IMR-90 (cell line): ENCODE measurements around the gene OSBP2. TPM values are rescaled to one million over a fixed set of nuclear protein-coding genes. Genes with fewer than 3 reads are reported as not detected.

Source experiments
- ATAC-seq: fragments of 200-7000 bp; cut with Tn5 transposase; 2 replicates; pipeline ENCODE4 v1.9.1; 2020; ENCODE audit warnings: low read depth, mild to moderate bottlenecking, moderate library complexity
- BruUV-seq: library from RNA; stranded (reverse); fragments of 400-500 nt; replicated peaks from 2 replicates; lab custom pipeline; 2021; lab: Mats Ljungman, UMichigan
- CTCF ChIA-PET: fragments of 300-600 bp; formaldehyde crosslinking; extraction: SDS; loops from one replicate; lab custom pipeline; 2021; ENCODE audit warnings: antibody characterized with exemption; lab: Yijun Ruan, JAX
- POLR2A ChIA-PET: fragments of 300-600 bp; sonication (Branson Sonifier 250); formaldehyde crosslinking; loops from one replicate; lab custom pipeline; 2022; ENCODE audit warnings: antibody characterized with exemption; ENCODE audit not compliant: unreplicated experiment; lab: Charles Lee
- DNase-seq: peaks from one replicate; pipeline ENCODE4 v3.0.0; 2013
- H2AFZ ChIP-seq: replicated peaks from 2 replicates; pipeline ENCODE3; 2013; ENCODE audit warnings: low read length, mild to moderate bottlenecking; ENCODE audit not compliant: poor library complexity
- H2AK5ac ChIP-seq: 2 replicates; pipeline ENCODE4 v1.6.1; 2013; ENCODE audit warnings: low read depth, low read length, inconsistent platforms
- H2AK9ac ChIP-seq: replicated peaks from 2 replicates; pipeline ENCODE3; 2013; ENCODE audit warnings: mild to moderate bottlenecking, low read depth, low read length, moderate library complexity; ENCODE audit not compliant: poor library complexity
- H2BK120ac ChIP-seq: 2 replicates; pipeline ENCODE4 v1.6.1; 2013; ENCODE audit warnings: low read depth, low read length, inconsistent platforms
- H2BK15ac ChIP-seq: 3 replicates; pipeline ENCODE4 v1.6.1; 2013; ENCODE audit warnings: low read depth, low read length, inconsistent platforms
- H2BK20ac ChIP-seq: 2 replicates; pipeline ENCODE4 v1.6.1; 2013; ENCODE audit warnings: low read depth, mild to moderate bottlenecking, inconsistent platforms, low read length, moderate library complexity
- H2BK5ac ChIP-seq: 2 replicates; pipeline ENCODE4 v1.6.1; 2013; ENCODE audit warnings: mild to moderate bottlenecking, low read depth, low read length, inconsistent platforms; ENCODE audit not compliant: poor library complexity, severe bottlenecking
- H3K14ac ChIP-seq: replicated peaks from 2 replicates; pipeline ENCODE4 v1.6.1; 2013; ENCODE audit warnings: low read depth, low read length, inconsistent platforms
- H3K18ac ChIP-seq: 2 replicates; pipeline ENCODE4 v1.6.1; 2013; ENCODE audit warnings: low read depth, low read length, control low read depth
- H3K23ac ChIP-seq: 2 replicates; pipeline ENCODE4 v1.6.1; 2013; ENCODE audit warnings: low read depth, low read length, inconsistent platforms
- H3K27ac ChIP-seq: 2 replicates; pipeline ENCODE4 v1.5.1; 2013; ENCODE audit warnings: mild to moderate bottlenecking, control low read depth, low read length; ENCODE audit not compliant: insufficient read depth
- H3K27me3 ChIP-seq: 2 replicates; pipeline ENCODE4 v1.6.1; 2013; ENCODE audit warnings: low read length; ENCODE audit not compliant: control insufficient read depth, insufficient read depth
- H3K36me3 ChIP-seq: 2 replicates; pipeline ENCODE4 v1.6.1; 2013; ENCODE audit warnings: low read length, mixed read lengths; ENCODE audit not compliant: control insufficient read depth, insufficient read depth
- H3K4ac ChIP-seq: 2 replicates; pipeline ENCODE4 v1.6.1; 2013; ENCODE audit warnings: low read depth, low read length, inconsistent platforms
- H3K4me1 ChIP-seq: 2 replicates; pipeline ENCODE4 v1.6.1; 2013; ENCODE audit warnings: low read length, mixed read lengths; ENCODE audit not compliant: control insufficient read depth, insufficient read depth
- H3K4me2 ChIP-seq: 2 replicates; pipeline ENCODE4 v1.6.1; 2013; ENCODE audit warnings: low read depth, mild to moderate bottlenecking, control low read depth, low read length, moderate library complexity
- H3K4me3 ChIP-seq: 2 replicates; pipeline ENCODE4 v1.5.1; 2013; ENCODE audit warnings: low read depth, mild to moderate bottlenecking, control low read depth, low read length, moderate library complexity; ENCODE audit not compliant: insufficient read depth
- H3K56ac ChIP-seq: 2 replicates; pipeline ENCODE4 v1.6.1; 2013; ENCODE audit warnings: low read length, inconsistent platforms; ENCODE audit not compliant: insufficient read depth; ENCODE audit errors: extremely low read depth
- H3K79me1 ChIP-seq, 2 experiments: 2 replicates each; pipeline ENCODE4 v1.6.1; 2013; ENCODE audit warnings: low read length in 2 of 2, inconsistent platforms in 1 of 2, low read depth in 1 of 2
- H3K9ac ChIP-seq: 2 replicates; pipeline ENCODE4 v1.6.1; 2013; ENCODE audit warnings: low read depth, low read length, control low read depth
- H3K9me1 ChIP-seq: 2 replicates; pipeline ENCODE4 v1.6.1; 2013; ENCODE audit warnings: low read length, inconsistent platforms; ENCODE audit not compliant: insufficient read depth
- H3K9me3 ChIP-seq: 2 replicates; pipeline ENCODE4 v1.6.1; 2013; ENCODE audit warnings: low read length; ENCODE audit not compliant: control insufficient read depth, insufficient read depth
- H4K20me1 ChIP-seq: 2 replicates; pipeline ENCODE4 v1.6.1; 2013; ENCODE audit warnings: low read length, inconsistent platforms; ENCODE audit not compliant: insufficient read depth
- H4K5ac ChIP-seq: 2 replicates; pipeline ENCODE4 v1.6.1; 2013; ENCODE audit warnings: mild to moderate bottlenecking, low read depth, low read length, control low read depth
- H4K8ac ChIP-seq, 2 experiments: 2 replicates each; pipeline ENCODE4 v1.6.1; 2013; ENCODE audit warnings: low read depth in 2 of 2, low read length in 2 of 2, control low read depth in 1 of 2, inconsistent platforms in 1 of 2
- H4K91ac ChIP-seq: 2 replicates; pipeline ENCODE4 v1.6.1; 2013; ENCODE audit warnings: low read depth, low read length, inconsistent platforms; ENCODE audit not compliant: insufficient read depth
- BHLHE40 ChIP-seq: fragments of 150-350 bp; IDR thresholded peaks from 2 replicates; pipeline ENCODE4 v1.6.1; 2016; ENCODE audit warnings: mild to moderate bottlenecking, low read depth, low read length
- CEBPB ChIP-seq: IDR thresholded peaks from 2 replicates; pipeline ENCODE4 v1.6.1; 2012; ENCODE audit warnings: low read depth, low read length, improper control_type of control experiment
- CHD1 ChIP-seq: IDR thresholded peaks from 2 replicates; pipeline ENCODE4 v1.6.1; 2012; ENCODE audit warnings: low read depth, low read length, improper control_type of control experiment
- FOS ChIP-seq: fragments of 150-350 bp; IDR thresholded peaks from 2 replicates; pipeline ENCODE4 v1.6.1; 2016; ENCODE audit warnings: low read depth, low read length
- MAFK ChIP-seq: IDR thresholded peaks from 2 replicates; pipeline ENCODE4 v1.6.1; 2012; ENCODE audit warnings: low read depth, low read length, improper control_type of control experiment
- MAZ ChIP-seq: IDR thresholded peaks from 2 replicates; pipeline ENCODE4 v1.6.1; 2012; ENCODE audit warnings: low read depth, mild to moderate bottlenecking, low read length, improper control_type of control experiment, moderate library complexity, borderline replicate concordance
- MXI1 ChIP-seq: IDR thresholded peaks from 2 replicates; pipeline ENCODE4 v1.6.1; 2012; ENCODE audit warnings: low read depth, mild to moderate bottlenecking, low read length, moderate library complexity, borderline replicate concordance
- NFE2L2 ChIP-seq: fragments of 150-350 bp; IDR thresholded peaks from 2 replicates; pipeline ENCODE4 v1.6.1; 2016; ENCODE audit warnings: low read depth, mild to moderate bottlenecking, low read length
- POLR2A ChIP-seq: IDR thresholded peaks from 2 replicates; pipeline ENCODE4 v1.6.1; 2012; ENCODE audit warnings: mild to moderate bottlenecking, low read depth, low read length
- RAD21 ChIP-seq: IDR thresholded peaks from 2 replicates; pipeline ENCODE4 v1.6.1; 2012; ENCODE audit warnings: low read length, improper control_type of control experiment
- SMC3 ChIP-seq: fragments of 150-350 bp; IDR thresholded peaks from 2 replicates; pipeline ENCODE4 v1.6.1; 2016; ENCODE audit warnings: low read depth, mild to moderate bottlenecking, antibody characterized with exemption, low read length, moderate library complexity
- WGBS, 2 experiments: methylation state at CpG; one replicate each; pipeline versions ENCODE4 v1.1.5 to v1.1.7; 2013; ENCODE audit warnings: missing lambda C conversion rate in 2 of 2; ENCODE audit not compliant: insufficient read length in 1 of 2; ENCODE audit errors: extremely low coverage in 2 of 2; 5-methylcytosine and 5-hydroxymethylcytosine counted together
- dilution Hi-C: fragments of 300-500 bp; cut with HindIII; formaldehyde crosslinking; loops from one replicate; pipeline ENCODE4 v1.14.3; 2018; ENCODE audit warnings: low sequenced_read_pairs; ENCODE audit not compliant: unreplicated experiment
- in situ Hi-C: fragments of 300-500 bp; cut with MboI; formaldehyde crosslinking; loops from 3 replicates; pipeline ENCODE4 v1.14.3; 2019; ENCODE audit warnings: low sequenced_read_pairs, inconsistent platforms, mixed read lengths
- intact Hi-C: fragments of 100-400 bp; cut with micrococcal nuclease; formaldehyde crosslinking; loops from 2 replicates; pipeline ENCODE4 v1.10.0; 2022
- polyA plus RNA-seq, 3 experiments: library from polyadenylated mRNA; depleted of rRNA; stranded (reverse); fragments of >200 nt; gene quantifications; 2 replicates each; pipeline ENCODE4 v1.2.3, GENCODE V29; 2012; ENCODE audit warnings: low replicate concordance in 1 of 3
- total RNA-seq: library from RNA; depleted of rRNA; stranded (reverse); fragments of >200 nt; gene quantifications from 2 replicates; pipeline ENCODE4 v1.2.3, GENCODE V29; 2012
- TF ChIP-seq, protein P1 (sequence below): fragments of 150-350 bp; IDR thresholded peaks from 2 replicates; pipeline ENCODE4 v1.6.1; 2016; ENCODE audit warnings: low read depth, mild to moderate bottlenecking, low read length, moderate library complexity, borderline replicate concordance

OSBP2 gene
- total and polyA plus RNA-seq, 2 of the 4 experiments (the other 2 are of a cell fraction), result 1.8 to 2.2 TPM

GRCh38 chr22:30863081-30863833 lies 168.6 kb downstream of the OSBP2 start (continued):
- no peak for TF ChIP-seq CEBPB

DNA sequence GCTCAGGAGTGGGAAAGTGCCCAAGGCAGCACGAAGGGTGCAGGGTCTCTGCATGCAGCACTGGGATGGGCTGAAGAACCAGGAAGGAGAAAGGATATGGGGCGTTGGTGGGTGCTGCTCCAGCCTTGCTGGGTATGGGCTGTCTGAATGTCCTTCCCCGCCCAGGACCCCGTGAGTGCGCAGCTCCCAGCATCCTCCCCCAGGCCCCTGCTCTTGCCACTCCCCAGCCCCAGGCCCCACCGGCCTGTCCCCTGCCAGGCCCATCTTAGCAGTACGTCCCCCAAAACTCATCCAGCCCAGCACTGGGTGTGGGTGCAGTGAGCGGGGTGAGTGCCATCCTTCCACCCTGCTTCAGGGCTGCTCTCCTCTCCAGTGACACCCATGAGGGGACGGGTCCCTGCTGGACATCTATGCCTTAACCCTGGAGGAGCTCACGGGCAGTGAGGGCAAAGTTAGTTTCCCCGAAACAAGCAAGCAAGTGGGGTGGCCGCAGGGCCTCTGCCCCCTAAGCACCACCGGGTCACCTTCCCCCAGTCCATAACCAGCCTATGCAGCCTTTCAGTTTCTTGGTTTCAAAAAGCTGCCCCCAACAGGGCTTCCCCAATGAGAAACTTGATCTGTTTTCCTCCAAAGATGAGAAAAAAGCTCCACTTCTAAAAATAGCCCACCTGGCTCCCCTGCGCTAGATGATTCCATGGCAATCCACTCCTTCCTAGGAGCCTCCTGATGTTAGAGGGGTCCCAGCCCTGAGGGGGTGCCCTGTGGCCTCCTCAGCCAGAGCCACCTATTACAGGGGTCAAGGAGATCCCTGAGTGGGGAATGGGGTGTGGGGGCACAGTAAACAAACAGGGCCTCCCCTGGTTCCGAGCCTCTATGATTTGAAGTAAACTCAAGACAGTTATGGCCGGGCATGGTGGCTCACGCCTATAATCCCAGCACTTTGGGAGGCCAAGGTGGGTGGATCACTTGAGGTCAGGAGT lies 170.1 kb downstream of the OSBP2 start:
- no peaks in the 10 kb centered on the region; the same call in 1 of the 2 replicates for H3K9me1 ChIP-seq
- no peak overlapping the region for H2BK20ac ChIP-seq
- no peak overlapping the region for H3K23ac ChIP-seq
- CTCF ChIA-PET, result interaction anchor here (0.7 kb wide), 1 partner anchor 7 kb away, joined by 6 read pairs; no protein-coding TSS in a partner anchor
- DNase-seq (no peak), ATAC-seq (no peak)
- no peak overlapping the region for H3K27ac ChIP-seq
- no peak overlapping the region for H2BK120ac ChIP-seq
- no peak overlapping the region for H3K4me3 ChIP-seq
- no peak overlapping the region for H4K5ac ChIP-seq
- BruUV-seq, result no TSS peak
- H4K8ac ChIP-seq, result no peak overlapping the region
- H3K4me1 ChIP-seq, result peaks cover 4% of the 10 kb centered on the region; the same call in 1 of the 2 replicates
- POLR2A ChIA-PET, result no interaction called here
- H3K9ac ChIP-seq, result no peak overlapping the region
- no peak overlapping the region for H2AK9ac ChIP-seq
- H3K79me1 ChIP-seq, result no peaks in the 10 kb centered on the region
- no peak overlapping the region for H2BK5ac ChIP-seq
- H3K4ac ChIP-seq, result no peak overlapping the region
- no peak overlapping the region for H2AK5ac ChIP-seq
- dilution Hi-C loops (no loop called here), intact Hi-C loops (no loop called here), in situ Hi-C loops (no loop called here)
- H2BK15ac ChIP-seq, result no peak overlapping the region
- no peak overlapping the region for H3K56ac ChIP-seq
- no peaks in the 10 kb centered on the region; the same call in 1 of the 2 replicates for H4K20me1 ChIP-seq
- no peak overlapping the region for H3K18ac ChIP-seq
- peaks cover 2% of the 10 kb centered on the region; the same call in 1 of the 2 replicates for H3K27me3 ChIP-seq
- H3K14ac ChIP-seq, result no peak overlapping the region
- no peak overlapping the region for H3K4me2 ChIP-seq
- H2AFZ ChIP-seq, result no peak overlapping the region
- no peaks in the 10 kb centered on the region for H3K9me3 ChIP-seq
- H4K91ac ChIP-seq, result no peak overlapping the region
- 92% methylated on average over 4 of the region's 17 CpGs; no CpG with 5 or more reads in 1 of the 2 experiments for WGBS, 2 experiments
- no peaks in the 10 kb centered on the region for H3K36me3 ChIP-seq
- TF ChIP-seq BHLHE40, result no peak
- TF ChIP-seq MAFK, result no peak
- no peak for TF ChIP-seq SMC3
- no peak for TF ChIP-seq RAD21
- no peak for TF ChIP-seq NFE2L2
- no peak for TF ChIP-seq CHD1
- no peak for TF ChIP-seq MXI1
- TF ChIP-seq POLR2A, result no peak
- TF ChIP-seq FOS, result no peak
- TF ChIP-seq, protein P1, sequence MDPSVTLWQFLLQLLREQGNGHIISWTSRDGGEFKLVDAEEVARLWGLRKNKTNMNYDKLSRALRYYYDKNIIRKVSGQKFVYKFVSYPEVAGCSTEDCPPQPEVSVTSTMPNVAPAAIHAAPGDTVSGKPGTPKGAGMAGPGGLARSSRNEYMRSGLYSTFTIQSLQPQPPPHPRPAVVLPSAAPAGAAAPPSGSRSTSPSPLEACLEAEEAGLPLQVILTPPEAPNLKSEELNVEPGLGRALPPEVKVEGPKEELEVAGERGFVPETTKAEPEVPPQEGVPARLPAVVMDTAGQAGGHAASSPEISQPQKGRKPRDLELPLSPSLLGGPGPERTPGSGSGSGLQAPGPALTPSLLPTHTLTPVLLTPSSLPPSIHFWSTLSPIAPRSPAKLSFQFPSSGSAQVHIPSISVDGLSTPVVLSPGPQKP, result no peak
- TF ChIP-seq MAZ, result no peak
